ENCODE measurements around the gene PHF2. TPM values are rescaled to one million over a fixed set of nuclear protein-coding genes. Genes with fewer than 3 reads are reported as not detected.

Gene PHF2
- total RNA-seq, 1 experiment from 2014 or later: 26.0 TPM

GRCh38 chr9:93585695-93586094, 9.3 kb downstream of the PHF2 start:
- DNase-seq (ENCODE audit: extremely low read depth, low read depth): no peak

- DNase-seq (ENCODE audit: extremely low read depth, low read depth): no peak
Measured at GRCh38 chr9:93586290-93587057, 10.1 kb downstream of the PHF2 start.

- no peak for DNase-seq (ENCODE audit: extremely low read depth, low read depth)
Measured at GRCh38 chr9:93587284-93587650, 10.9 kb downstream of the PHF2 start.

- no peak for DNase-seq (ENCODE audit: extremely low read depth, low read depth)
Measured at GRCh38 chr9:93587651-93588347, 11.4 kb downstream of the PHF2 start.

GRCh38 chr9:93588641-93589609, 12.5 kb downstream of the PHF2 start:
- no peak for DNase-seq (ENCODE audit: extremely low read depth, low read depth)

GRCh38 chr9:93589688-93590087, 13.3 kb downstream of the PHF2 start:
- DNase-seq (ENCODE audit: extremely low read depth, low read depth): no peak

- DNase-seq (ENCODE audit: extremely low read depth, low read depth): no peak
Measured at GRCh38 chr9:93590609-93591234, 14.3 kb downstream of the PHF2 start.

GRCh38 chr9:93591301-93592007, 15.1 kb downstream of the PHF2 start:
- DNase-seq (ENCODE audit: extremely low read depth, low read depth): no peak

GRCh38 chr9:93592008-93592642, 15.7 kb downstream of the PHF2 start:
- DNase-seq (ENCODE audit: extremely low read depth, low read depth): no peak

GRCh38 chr9:93592643-93593021, 16.2 kb downstream of the PHF2 start:
- no peak for DNase-seq (ENCODE audit: extremely low read depth, low read depth)

GRCh38 chr9:93593144-93593658, 16.8 kb downstream of the PHF2 start:
- DNase-seq (ENCODE audit: extremely low read depth, low read depth): no peak

- no peak for DNase-seq (ENCODE audit: extremely low read depth, low read depth)
Measured at GRCh38 chr9:93594041-93594756, 17.8 kb downstream of the PHF2 start.

GRCh38 chr9:93595461-93595860, 19.1 kb downstream of the PHF2 start:
- DNase-seq (ENCODE audit: extremely low read depth, low read depth): no peak

- no peak for DNase-seq (ENCODE audit: extremely low read depth, low read depth)
Measured at GRCh38 chr9:93595861-93596365, 19.5 kb downstream of the PHF2 start.

GRCh38 chr9:93596399-93596798, 20.0 kb downstream of the PHF2 start:
- DNase-seq (ENCODE audit: extremely low read depth, low read depth): no peak

- DNase-seq (ENCODE audit: extremely low read depth, low read depth): no peak
Measured at GRCh38 chr9:93597142-93597706, 20.8 kb downstream of the PHF2 start.

GRCh38 chr9:93597871-93598646, 21.7 kb downstream of the PHF2 start:
- DNase-seq (ENCODE audit: extremely low read depth, low read depth): no peak
